ENCODE data around the gene GPR65. TPM values are rescaled to one million over a fixed set of nuclear protein-coding genes. Genes with fewer than 3 reads are reported as not detected.

Gene GPR65
- total RNA-seq, 2 experiments from 2014 or later: 16.9 to 17.1 TPM

DNA sequence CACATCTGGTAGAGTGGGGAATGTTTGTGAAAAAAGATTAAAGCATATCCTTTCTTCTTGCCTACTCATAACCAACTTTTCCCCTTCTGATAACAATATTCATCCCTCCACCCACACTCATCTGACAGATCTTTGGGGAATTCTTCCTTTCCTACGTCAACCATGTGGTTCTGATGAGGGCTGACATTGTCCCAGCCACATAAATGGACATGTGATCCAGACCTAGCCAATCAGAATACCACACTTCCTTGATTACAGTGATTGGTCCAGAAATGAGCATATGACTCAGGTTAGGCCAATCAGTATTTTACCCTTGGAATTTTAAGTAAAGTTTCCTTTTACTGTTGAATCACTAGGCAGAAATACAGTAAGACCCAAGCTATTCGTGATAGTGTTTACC, 58.9 kb downstream of the GPR65 start:
- no peak for DNase-seq
- intact Hi-C loops (cut with micrococcal nuclease): no loop called here
- Mint-ChIP-seq H3K27me3 (no peaks in the 10 kb centered on the region), H3K36me3 (ENCODE audit: low read depth) (no peaks in the 10 kb centered on the region), H3K4me3 (no peak overlapping the region), H3K9me3 (no peaks in the 10 kb centered on the region), H3K27ac (no peak overlapping the region), H3K4me1 (ENCODE audit: low read depth) (no peaks in the 10 kb centered on the region)
- CTCF ChIA-PET: interaction anchor here (0.7 kb wide), 1 partner anchor 118 kb away, joined by 3 read pairs; no protein-coding TSS in a partner anchor
- POLR2A ChIA-PET: no interaction called here
- ATAC-seq: no peak
- TF ChIP-seq CTCF (IDR thresholded peaks at IDR 0.05): no peak

Other genes starting within 250 kb of the GPR65 start
- 10 to 100 TPM in 1 of 2 experiments, 1 to 10 TPM in 1; 8.6 to 11.3 TPM for gene GALC, start 12.0 kb upstream of the GPR65 start, total RNA-seq

All from activated CD8-positive, alpha-beta T cell treated with anti-CD3 and anti-CD28 coated beads for 36 hours (primary cell).